ENCODE data around the gene IP6K3.

- TF ChIP-seq YY1 (IDR thresholded peaks at IDR 0.05; ENCODE audit: insufficient read depth, insufficient read length) (no peak), ZNF274 (IDR thresholded peaks at IDR 0.05; ENCODE audit: low read depth, low read length) (no peak)
These were observed 32.9 kb downstream of the IP6K3 start for GRCh38 chr6:33713786-33714185.
